K562 (cell line): ENCODE results near the gene TESMIN.

Experiments
- ARHGAP35 ChIP-seq: fragments of 450-650 bp; IDR thresholded peaks from 2 replicates; pipeline ENCODE4 v1.6.1; 2018; ENCODE audit not compliant: partially characterized antibody
- CHD2 ChIP-seq: IDR thresholded peaks from 2 replicates; pipeline ENCODE4 v1.6.1; 2011; ENCODE audit warnings: low read depth, low read length
- CTCF ChIP-seq, 3 experiments: IDR thresholded peaks in 2 of 3; conservative IDR thresholded peaks in 1 of 3; 2 replicates each; pipeline ENCODE4 v1.5.1; 2011 to 2012; ENCODE audit warnings: low read length in 3 of 3, mild to moderate bottlenecking in 3 of 3, control low read depth in 2 of 3, improper control_type of control experiment in 1 of 3, inconsistent platforms in 1 of 3, low read depth in 1 of 3, mixed read lengths in 1 of 3, moderate library complexity in 1 of 3; ENCODE audit not compliant: insufficient read depth in 2 of 3
- EP300 ChIP-seq: IDR thresholded peaks from 2 replicates; pipeline ENCODE4 v1.6.1; 2012; ENCODE audit warnings: low read length, improper control_type of control experiment
- EZH2 ChIP-seq: IDR thresholded peaks from 2 replicates; pipeline ENCODE4 v1.6.1; 2012; ENCODE audit warnings: low read depth, mild to moderate bottlenecking, inconsistent platforms, low read length, borderline replicate concordance
- HNRNPH1 ChIP-seq: fragments of 200-400 bp; formaldehyde crosslinking; optimal IDR thresholded peaks from 2 replicates; pipeline ENCODE3; 2017; ENCODE audit warnings: low read depth, mild to moderate bottlenecking, low read length, moderate library complexity
- NFE2 ChIP-seq: IDR thresholded peaks from 2 replicates; pipeline ENCODE4 v1.6.1; 2014; ENCODE audit warnings: antibody characterized with exemption, low read depth
- NFIC ChIP-seq: fragments of 450-650 bp; IDR thresholded peaks from 2 replicates; pipeline ENCODE4 v1.6.1; 2017; ENCODE audit warnings: mild to moderate bottlenecking, inconsistent platforms
- SIN3A ChIP-seq, 2 experiments: fragments of 150-350 bp in 1 of 2; IDR thresholded peaks; 2 replicates each; pipeline ENCODE4 v1.6.1; 2011 to 2016; ENCODE audit warnings: borderline replicate concordance in 2 of 2, low read depth in 2 of 2, low read length in 2 of 2, mild to moderate bottlenecking in 2 of 2, moderate library complexity in 2 of 2; ENCODE audit not compliant: control insufficient read depth in 1 of 2
- U2AF1 ChIP-seq: fragments of 200-400 bp; formaldehyde crosslinking; optimal IDR thresholded peaks from 2 replicates; pipeline ENCODE3; 2017; ENCODE audit warnings: mild to moderate bottlenecking, low read depth, low read length, moderate library complexity
- ZC3H11A ChIP-seq: IDR thresholded peaks from 2 replicates; pipeline ENCODE4 v1.6.1; 2012; ENCODE audit warnings: low read depth, low read length, improper control_type of control experiment
- ZZZ3 ChIP-seq: fragments of 450-650 bp; IDR thresholded peaks from 2 replicates; pipeline ENCODE4 v1.6.1; 2016; ENCODE audit warnings: antibody characterized with exemption, mild to moderate bottlenecking, moderate library complexity

- TF ChIP-seq EZH2 (no peak), ARHGAP35 (no peak), U2AF1 (no peak), ZZZ3 (no peak), EP300 (no peak), CTCF (IDR thresholded peaks at IDR 0.05 in 2 of 3, conservative IDR thresholded peaks at IDR 0.05 in 1 of 3; ENCODE audit: insufficient read depth in 2 of 3, low read depth in 1 of 3, low read length in 3 of 3) (no peak), CHD2 (no peak), SIN3A (IDR thresholded peaks at IDR 0.05; ENCODE audit: borderline replicate concordance in 2 of 2, control insufficient read depth in 1 of 2, low read depth in 2 of 2, low read length in 2 of 2) (no peak), NFE2 (no peak), ZC3H11A (no peak), HNRNPH1 (no peak), NFIC (no peak)
These were observed 32.0 kb upstream of the TESMIN start for GRCh38 chr11:68783216-68783821.
